HuH-7.5 (cell line): Measurements from ENCODE around the gene SLC6A15.

Source experiments
- DNase-seq: peaks from one replicate; pipeline ENCODE4 v3.0.0; 2011; ENCODE audit warnings: low spot score

The SLC6A15 gene

GRCh38 chr12:84912198-84913128, at the start of gene SLC6A15:
TSS of gene SLC6A15 (minus strand) at chr12:84912799. CDS start at chr12:84892120, 20,679 bp downstream.
- no peak for DNase-seq

GRCh38 chr12:84960918-84961317, 48.3 kb upstream of the SLC6A15 start:
- DNase-seq = no peak

GRCh38 chr12:84955298-84955697, 42.7 kb upstream of the SLC6A15 start:
- DNase-seq = no peak

GRCh38 chr12:84954415-84954814, 41.8 kb upstream of the SLC6A15 start:
- DNase-seq = no peak

GRCh38 chr12:84950971-84951546, 38.5 kb upstream of the SLC6A15 start:
- no peak for DNase-seq

- no peak for DNase-seq
Observed at GRCh38 chr12:84946753-84947152, 34.2 kb upstream of the SLC6A15 start.

- no peak for DNase-seq
Observed at GRCh38 chr12:84937415-84937814, 24.8 kb upstream of the SLC6A15 start.

GRCh38 chr12:84929501-84929900, 16.9 kb upstream of the SLC6A15 start:
- DNase-seq = no peak

GRCh38 chr12:84924981-84925380, 12.4 kb upstream of the SLC6A15 start:
- no peak for DNase-seq

GRCh38 chr12:84922693-84923092, 10.1 kb upstream of the SLC6A15 start:
- DNase-seq = no peak

GRCh38 chr12:84920331-84920730, 7.7 kb upstream of the SLC6A15 start:
- no peak for DNase-seq

GRCh38 chr12:84919271-84919670, 6.7 kb upstream of the SLC6A15 start:
- no peak for DNase-seq

GRCh38 chr12:84913129-84913515, 523 bp upstream of the SLC6A15 start:
- no peak for DNase-seq

- peak; percentile 35 for DNase-seq
Observed at GRCh38 chr12:84911271-84912197, 1.1 kb downstream of the SLC6A15 start.

- no peak for DNase-seq
Observed at GRCh38 chr12:84910549-84911241, 1.9 kb downstream of the SLC6A15 start.

GRCh38 chr12:84904051-84904450, 8.5 kb downstream of the SLC6A15 start:
- no peak for DNase-seq

GRCh38 chr12:84891106-84891838, 21.3 kb downstream of the SLC6A15 start:
- no peak for DNase-seq

GRCh38 chr12:84889818-84890217, 22.8 kb downstream of the SLC6A15 start:
- no peak for DNase-seq

- no peak for DNase-seq
Observed at GRCh38 chr12:84888861-84889260, 23.7 kb downstream of the SLC6A15 start.

- DNase-seq = no peak
Observed at GRCh38 chr12:84877340-84877739, 35.3 kb downstream of the SLC6A15 start.

- no peak for DNase-seq
Observed at GRCh38 chr12:84875241-84875640, 37.4 kb downstream of the SLC6A15 start.
